IMR-90 (cell line): ENCODE measurements around the gene GLS2. TPM values are rescaled to one million over a fixed set of nuclear protein-coding genes. Genes with fewer than 3 reads are reported as not detected.

Source experiments
- ATAC-seq: fragments of 200-7000 bp; cut with Tn5 transposase; 2 replicates; pipeline ENCODE4 v1.9.1; 2020; ENCODE audit warnings: low read depth, mild to moderate bottlenecking, moderate library complexity
- BruUV-seq: library from RNA; stranded (reverse); fragments of 400-500 nt; replicated peaks from 2 replicates; lab custom pipeline; 2021; lab: Mats Ljungman, UMichigan
- CTCF ChIA-PET: fragments of 300-600 bp; formaldehyde crosslinking; extraction: SDS; loops from one replicate; lab custom pipeline; 2021; ENCODE audit warnings: antibody characterized with exemption; lab: Yijun Ruan, JAX
- POLR2A ChIA-PET: fragments of 300-600 bp; sonication (Branson Sonifier 250); formaldehyde crosslinking; loops from one replicate; lab custom pipeline; 2022; ENCODE audit warnings: antibody characterized with exemption; ENCODE audit not compliant: unreplicated experiment; lab: Charles Lee
- DNase-seq: peaks from one replicate; pipeline ENCODE4 v3.0.0; 2013
- H2AFZ ChIP-seq: replicated peaks from 2 replicates; pipeline ENCODE3; 2013; ENCODE audit warnings: low read length, mild to moderate bottlenecking; ENCODE audit not compliant: poor library complexity
- H2AK5ac ChIP-seq: 2 replicates; pipeline ENCODE4 v1.6.1; 2013; ENCODE audit warnings: low read depth, low read length, inconsistent platforms
- H2AK9ac ChIP-seq: replicated peaks from 2 replicates; pipeline ENCODE3; 2013; ENCODE audit warnings: mild to moderate bottlenecking, low read depth, low read length, moderate library complexity; ENCODE audit not compliant: poor library complexity
- H2BK120ac ChIP-seq: 2 replicates; pipeline ENCODE4 v1.6.1; 2013; ENCODE audit warnings: low read depth, low read length, inconsistent platforms
- H2BK15ac ChIP-seq: 3 replicates; pipeline ENCODE4 v1.6.1; 2013; ENCODE audit warnings: low read depth, low read length, inconsistent platforms
- H2BK20ac ChIP-seq: 2 replicates; pipeline ENCODE4 v1.6.1; 2013; ENCODE audit warnings: low read depth, mild to moderate bottlenecking, inconsistent platforms, low read length, moderate library complexity
- H2BK5ac ChIP-seq: 2 replicates; pipeline ENCODE4 v1.6.1; 2013; ENCODE audit warnings: mild to moderate bottlenecking, low read depth, low read length, inconsistent platforms; ENCODE audit not compliant: poor library complexity, severe bottlenecking
- H3K14ac ChIP-seq: replicated peaks from 2 replicates; pipeline ENCODE4 v1.6.1; 2013; ENCODE audit warnings: low read depth, low read length, inconsistent platforms
- H3K18ac ChIP-seq: 2 replicates; pipeline ENCODE4 v1.6.1; 2013; ENCODE audit warnings: low read depth, low read length, control low read depth
- H3K23ac ChIP-seq: 2 replicates; pipeline ENCODE4 v1.6.1; 2013; ENCODE audit warnings: low read depth, low read length, inconsistent platforms
- H3K27ac ChIP-seq: 2 replicates; pipeline ENCODE4 v1.5.1; 2013; ENCODE audit warnings: mild to moderate bottlenecking, control low read depth, low read length; ENCODE audit not compliant: insufficient read depth
- H3K27me3 ChIP-seq: 2 replicates; pipeline ENCODE4 v1.6.1; 2013; ENCODE audit warnings: low read length; ENCODE audit not compliant: control insufficient read depth, insufficient read depth
- H3K36me3 ChIP-seq: 2 replicates; pipeline ENCODE4 v1.6.1; 2013; ENCODE audit warnings: low read length, mixed read lengths; ENCODE audit not compliant: control insufficient read depth, insufficient read depth
- H3K4ac ChIP-seq: 2 replicates; pipeline ENCODE4 v1.6.1; 2013; ENCODE audit warnings: low read depth, low read length, inconsistent platforms
- H3K4me1 ChIP-seq: 2 replicates; pipeline ENCODE4 v1.6.1; 2013; ENCODE audit warnings: low read length, mixed read lengths; ENCODE audit not compliant: control insufficient read depth, insufficient read depth
- H3K4me2 ChIP-seq: 2 replicates; pipeline ENCODE4 v1.6.1; 2013; ENCODE audit warnings: low read depth, mild to moderate bottlenecking, control low read depth, low read length, moderate library complexity
- H3K4me3 ChIP-seq: 2 replicates; pipeline ENCODE4 v1.5.1; 2013; ENCODE audit warnings: low read depth, mild to moderate bottlenecking, control low read depth, low read length, moderate library complexity; ENCODE audit not compliant: insufficient read depth
- H3K56ac ChIP-seq: 2 replicates; pipeline ENCODE4 v1.6.1; 2013; ENCODE audit warnings: low read length, inconsistent platforms; ENCODE audit not compliant: insufficient read depth; ENCODE audit errors: extremely low read depth
- H3K79me1 ChIP-seq, 2 experiments: 2 replicates each; pipeline ENCODE4 v1.6.1; 2013; ENCODE audit warnings: low read length in 2 of 2, inconsistent platforms in 1 of 2, low read depth in 1 of 2
- H3K9ac ChIP-seq: 2 replicates; pipeline ENCODE4 v1.6.1; 2013; ENCODE audit warnings: low read depth, low read length, control low read depth
- H3K9me1 ChIP-seq: 2 replicates; pipeline ENCODE4 v1.6.1; 2013; ENCODE audit warnings: low read length, inconsistent platforms; ENCODE audit not compliant: insufficient read depth
- H3K9me3 ChIP-seq: 2 replicates; pipeline ENCODE4 v1.6.1; 2013; ENCODE audit warnings: low read length; ENCODE audit not compliant: control insufficient read depth, insufficient read depth
- H4K20me1 ChIP-seq: 2 replicates; pipeline ENCODE4 v1.6.1; 2013; ENCODE audit warnings: low read length, inconsistent platforms; ENCODE audit not compliant: insufficient read depth
- H4K5ac ChIP-seq: 2 replicates; pipeline ENCODE4 v1.6.1; 2013; ENCODE audit warnings: mild to moderate bottlenecking, low read depth, low read length, control low read depth
- H4K8ac ChIP-seq, 2 experiments: 2 replicates each; pipeline ENCODE4 v1.6.1; 2013; ENCODE audit warnings: low read depth in 2 of 2, low read length in 2 of 2, control low read depth in 1 of 2, inconsistent platforms in 1 of 2
- H4K91ac ChIP-seq: 2 replicates; pipeline ENCODE4 v1.6.1; 2013; ENCODE audit warnings: low read depth, low read length, inconsistent platforms; ENCODE audit not compliant: insufficient read depth
- BHLHE40 ChIP-seq: fragments of 150-350 bp; IDR thresholded peaks from 2 replicates; pipeline ENCODE4 v1.6.1; 2016; ENCODE audit warnings: mild to moderate bottlenecking, low read depth, low read length
- CEBPB ChIP-seq: IDR thresholded peaks from 2 replicates; pipeline ENCODE4 v1.6.1; 2012; ENCODE audit warnings: low read depth, low read length, improper control_type of control experiment
- CHD1 ChIP-seq: IDR thresholded peaks from 2 replicates; pipeline ENCODE4 v1.6.1; 2012; ENCODE audit warnings: low read depth, low read length, improper control_type of control experiment
- FOS ChIP-seq: fragments of 150-350 bp; IDR thresholded peaks from 2 replicates; pipeline ENCODE4 v1.6.1; 2016; ENCODE audit warnings: low read depth, low read length
- MAFK ChIP-seq: IDR thresholded peaks from 2 replicates; pipeline ENCODE4 v1.6.1; 2012; ENCODE audit warnings: low read depth, low read length, improper control_type of control experiment
- MAZ ChIP-seq: IDR thresholded peaks from 2 replicates; pipeline ENCODE4 v1.6.1; 2012; ENCODE audit warnings: low read depth, mild to moderate bottlenecking, low read length, improper control_type of control experiment, moderate library complexity, borderline replicate concordance
- MXI1 ChIP-seq: IDR thresholded peaks from 2 replicates; pipeline ENCODE4 v1.6.1; 2012; ENCODE audit warnings: low read depth, mild to moderate bottlenecking, low read length, moderate library complexity, borderline replicate concordance
- NFE2L2 ChIP-seq: fragments of 150-350 bp; IDR thresholded peaks from 2 replicates; pipeline ENCODE4 v1.6.1; 2016; ENCODE audit warnings: low read depth, mild to moderate bottlenecking, low read length
- POLR2A ChIP-seq: IDR thresholded peaks from 2 replicates; pipeline ENCODE4 v1.6.1; 2012; ENCODE audit warnings: mild to moderate bottlenecking, low read depth, low read length
- RAD21 ChIP-seq: IDR thresholded peaks from 2 replicates; pipeline ENCODE4 v1.6.1; 2012; ENCODE audit warnings: low read length, improper control_type of control experiment
- RCOR1 ChIP-seq: IDR thresholded peaks from 2 replicates; pipeline ENCODE4 v1.6.1; 2012; ENCODE audit warnings: mild to moderate bottlenecking, low read length, improper control_type of control experiment; ENCODE audit not compliant: insufficient replicate concordance
- RFX5 ChIP-seq: IDR thresholded peaks from 2 replicates; pipeline ENCODE4 v1.8.0; 2012; ENCODE audit warnings: low read depth, mild to moderate bottlenecking, low read length, moderate library complexity
- SMC3 ChIP-seq: fragments of 150-350 bp; IDR thresholded peaks from 2 replicates; pipeline ENCODE4 v1.6.1; 2016; ENCODE audit warnings: low read depth, mild to moderate bottlenecking, antibody characterized with exemption, low read length, moderate library complexity
- WGBS, 2 experiments: methylation state at CpG; one replicate each; pipeline versions ENCODE4 v1.1.5 to v1.1.7; 2013; ENCODE audit warnings: missing lambda C conversion rate in 2 of 2; ENCODE audit not compliant: insufficient read length in 1 of 2; ENCODE audit errors: extremely low coverage in 2 of 2; 5-methylcytosine and 5-hydroxymethylcytosine counted together
- dilution Hi-C: fragments of 300-500 bp; cut with HindIII; formaldehyde crosslinking; loops from one replicate; pipeline ENCODE4 v1.14.3; 2018; ENCODE audit warnings: low sequenced_read_pairs; ENCODE audit not compliant: unreplicated experiment
- in situ Hi-C: fragments of 300-500 bp; cut with MboI; formaldehyde crosslinking; loops from 3 replicates; pipeline ENCODE4 v1.14.3; 2019; ENCODE audit warnings: low sequenced_read_pairs, inconsistent platforms, mixed read lengths
- intact Hi-C: fragments of 100-400 bp; cut with micrococcal nuclease; formaldehyde crosslinking; loops from 2 replicates; pipeline ENCODE4 v1.10.0; 2022
- polyA plus RNA-seq, 3 experiments: library from polyadenylated mRNA; depleted of rRNA; stranded (reverse); fragments of >200 nt; gene quantifications; 2 replicates each; pipeline ENCODE4 v1.2.3, GENCODE V29; 2012; ENCODE audit warnings: low replicate concordance in 1 of 3
- total RNA-seq: library from RNA; depleted of rRNA; stranded (reverse); fragments of >200 nt; gene quantifications from 2 replicates; pipeline ENCODE4 v1.2.3, GENCODE V29; 2012
- TF ChIP-seq, protein P1 (sequence below): fragments of 150-350 bp; IDR thresholded peaks from 2 replicates; pipeline ENCODE4 v1.6.1; 2017; ENCODE audit warnings: mild to moderate bottlenecking, antibody characterized with exemption, low read length, low read depth
- TF ChIP-seq, protein P2 (sequence below): fragments of 150-350 bp; IDR thresholded peaks from 2 replicates; pipeline ENCODE4 v1.6.1; 2016; ENCODE audit warnings: low read depth, mild to moderate bottlenecking, low read length, moderate library complexity, borderline replicate concordance
- TF ChIP-seq, protein P3 (sequence below): conservative IDR thresholded peaks from 2 replicates; pipeline ENCODE4 v1.5.1; 2012; ENCODE audit warnings: mild to moderate bottlenecking, low read depth, low read length, improper control_type of control experiment

GLS2 gene
- total and polyA plus RNA-seq, 2 of the 4 experiments (the other 2 are of a cell fraction) = 0.21 to 0.36 TPM

DNA sequence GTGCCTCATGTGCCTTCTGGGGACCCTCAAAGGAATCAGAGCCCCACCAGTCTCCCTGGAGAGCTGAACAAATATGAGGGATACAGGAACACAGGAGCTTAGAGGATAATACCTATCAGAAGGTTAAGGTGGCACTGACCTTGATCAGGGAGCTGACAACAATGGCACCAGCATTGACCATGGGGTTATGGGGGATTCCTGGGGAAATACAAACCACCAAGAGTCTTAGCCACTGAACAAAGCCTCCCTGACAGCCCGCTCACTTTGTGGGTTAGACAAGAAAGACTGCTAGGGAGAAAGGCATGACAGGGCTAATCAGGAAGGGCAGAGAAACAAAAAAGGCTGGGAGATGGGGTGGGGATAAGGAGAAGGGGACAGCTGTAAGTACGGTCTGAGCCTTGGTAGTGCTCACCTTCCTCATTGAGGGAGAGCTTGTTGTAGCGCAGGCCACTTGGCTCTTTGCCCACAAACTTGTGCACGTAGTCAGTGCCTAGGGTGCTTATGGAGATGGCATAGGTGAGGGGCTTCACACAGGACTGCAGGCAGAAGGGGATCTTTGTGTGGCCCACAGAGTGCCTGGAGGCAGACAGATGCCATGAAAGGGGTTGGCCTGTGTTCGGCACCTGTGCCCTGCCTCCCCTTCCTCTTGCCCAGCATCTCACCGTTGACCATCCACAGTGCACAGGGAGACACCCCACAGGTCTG, 10.3 kb downstream of the GLS2 start:
- H3K4me3 ChIP-seq = no peak overlapping the region
- no peak overlapping the region for H2AFZ ChIP-seq
- no peak overlapping the region for H2BK20ac ChIP-seq
- no peak overlapping the region for H2AK5ac ChIP-seq
- H2BK120ac ChIP-seq = no peak overlapping the region
- H3K9me1 ChIP-seq = peaks cover 12% of the 10 kb centered on the region; the same call in 1 of the 2 replicates
- H4K91ac ChIP-seq = no peak overlapping the region
- no peak overlapping the region for H4K8ac ChIP-seq
- CTCF ChIA-PET = interaction anchor here (0.9 kb wide), 1 partner anchor 14 kb away, joined by 3 read pairs; no protein-coding TSS in a partner anchor
- POLR2A ChIA-PET = no interaction called here
- H3K36me3 ChIP-seq = peaks cover 1% of the 10 kb centered on the region
- no peak overlapping the region for H3K23ac ChIP-seq
- H3K18ac ChIP-seq = no peak overlapping the region
- no peak for TF ChIP-seq RFX5
- no peak for TF ChIP-seq SMC3
- TF ChIP-seq CHD1 = no peak
- no peak for TF ChIP-seq NFE2L2
- no peak for TF ChIP-seq FOS
- TF ChIP-seq RCOR1 = no peak
- TF ChIP-seq CEBPB = no peak
- TF ChIP-seq, protein P1, sequence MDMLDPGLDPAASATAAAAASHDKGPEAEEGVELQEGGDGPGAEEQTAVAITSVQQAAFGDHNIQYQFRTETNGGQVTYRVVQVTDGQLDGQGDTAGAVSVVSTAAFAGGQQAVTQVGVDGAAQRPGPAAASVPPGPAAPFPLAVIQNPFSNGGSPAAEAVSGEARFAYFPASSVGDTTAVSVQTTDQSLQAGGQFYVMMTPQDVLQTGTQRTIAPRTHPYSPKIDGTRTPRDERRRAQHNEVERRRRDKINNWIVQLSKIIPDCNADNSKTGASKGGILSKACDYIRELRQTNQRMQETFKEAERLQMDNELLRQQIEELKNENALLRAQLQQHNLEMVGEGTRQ = no peak
- TF ChIP-seq MAZ = no peak
- no peak for TF ChIP-seq MXI1
- TF ChIP-seq POLR2A = no peak
- TF ChIP-seq BHLHE40 = no peak
- TF ChIP-seq MAFK = no peak
- TF ChIP-seq, protein P2, sequence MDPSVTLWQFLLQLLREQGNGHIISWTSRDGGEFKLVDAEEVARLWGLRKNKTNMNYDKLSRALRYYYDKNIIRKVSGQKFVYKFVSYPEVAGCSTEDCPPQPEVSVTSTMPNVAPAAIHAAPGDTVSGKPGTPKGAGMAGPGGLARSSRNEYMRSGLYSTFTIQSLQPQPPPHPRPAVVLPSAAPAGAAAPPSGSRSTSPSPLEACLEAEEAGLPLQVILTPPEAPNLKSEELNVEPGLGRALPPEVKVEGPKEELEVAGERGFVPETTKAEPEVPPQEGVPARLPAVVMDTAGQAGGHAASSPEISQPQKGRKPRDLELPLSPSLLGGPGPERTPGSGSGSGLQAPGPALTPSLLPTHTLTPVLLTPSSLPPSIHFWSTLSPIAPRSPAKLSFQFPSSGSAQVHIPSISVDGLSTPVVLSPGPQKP = no peak
- TF ChIP-seq RAD21 = no peak
- TF ChIP-seq, protein P3, sequence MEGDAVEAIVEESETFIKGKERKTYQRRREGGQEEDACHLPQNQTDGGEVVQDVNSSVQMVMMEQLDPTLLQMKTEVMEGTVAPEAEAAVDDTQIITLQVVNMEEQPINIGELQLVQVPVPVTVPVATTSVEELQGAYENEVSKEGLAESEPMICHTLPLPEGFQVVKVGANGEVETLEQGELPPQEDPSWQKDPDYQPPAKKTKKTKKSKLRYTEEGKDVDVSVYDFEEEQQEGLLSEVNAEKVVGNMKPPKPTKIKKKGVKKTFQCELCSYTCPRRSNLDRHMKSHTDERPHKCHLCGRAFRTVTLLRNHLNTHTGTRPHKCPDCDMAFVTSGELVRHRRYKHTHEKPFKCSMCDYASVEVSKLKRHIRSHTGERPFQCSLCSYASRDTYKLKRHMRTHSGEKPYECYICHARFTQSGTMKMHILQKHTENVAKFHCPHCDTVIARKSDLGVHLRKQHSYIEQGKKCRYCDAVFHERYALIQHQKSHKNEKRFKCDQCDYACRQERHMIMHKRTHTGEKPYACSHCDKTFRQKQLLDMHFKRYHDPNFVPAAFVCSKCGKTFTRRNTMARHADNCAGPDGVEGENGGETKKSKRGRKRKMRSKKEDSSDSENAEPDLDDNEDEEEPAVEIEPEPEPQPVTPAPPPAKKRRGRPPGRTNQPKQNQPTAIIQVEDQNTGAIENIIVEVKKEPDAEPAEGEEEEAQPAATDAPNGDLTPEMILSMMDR = no peak
- H2BK15ac ChIP-seq = no peak overlapping the region
- H4K5ac ChIP-seq = no peak overlapping the region
- H3K4me1 ChIP-seq = no peaks in the 10 kb centered on the region
- H3K79me1 ChIP-seq = peaks cover 0 to 26% of the 10 kb centered on the region in 2 experiments; a peak in 3 of 4 replicates
- H4K20me1 ChIP-seq = no peaks in the 10 kb centered on the region
- no peak overlapping the region for H3K4me2 ChIP-seq
- H3K27me3 ChIP-seq = no peaks in the 10 kb centered on the region
- H3K4ac ChIP-seq = no peak overlapping the region
- no peak for ATAC-seq
- no peak for DNase-seq
- intact Hi-C loops (no loop called here), dilution Hi-C loops (no loop called here), in situ Hi-C loops (no loop called here)
- H2AK9ac ChIP-seq = no peak overlapping the region
- no TSS peak for BruUV-seq
- no peak overlapping the region for H3K27ac ChIP-seq
- no peaks in the 10 kb centered on the region for H3K9me3 ChIP-seq
- no peak overlapping the region for H3K9ac ChIP-seq
- H3K56ac ChIP-seq = no peak overlapping the region
- 100% methylated on average over 1 of the region's 6 CpGs; no CpG with 5 or more reads in 1 of the 2 experiments for WGBS, 2 experiments
- no peak overlapping the region for H3K14ac ChIP-seq
- no peak overlapping the region for H2BK5ac ChIP-seq
